Endothelial cell of umbilical vein (primary cell): Measurements from ENCODE around the gene BDKRB2. TPM values are rescaled to one million over a fixed set of nuclear protein-coding genes. Genes with fewer than 3 reads are reported as not detected.

Source experiments
- BruUV-seq: library from RNA; stranded (reverse); fragments of 400-500 nt; replicated peaks from 2 replicates; lab custom pipeline; 2021; lab: Mats Ljungman, UMichigan
- CTCF ChIA-PET: fragments of 300-600, 350-600 bp; sonication (Branson Sonifier 250); formaldehyde crosslinking; loops from one replicate; lab custom pipeline; 2021; ENCODE audit warnings: antibody characterized with exemption, inconsistent platforms; lab: Charles Lee
- POLR2A ChIA-PET: fragments of 300-600, 350-600 bp; sonication (Branson Sonifier 250); formaldehyde crosslinking; loops from one replicate; lab custom pipeline; 2021; ENCODE audit warnings: antibody characterized with exemption, inconsistent platforms; lab: Charles Lee
- DNase-seq: peaks from one replicate; pipeline ENCODE4 v3.0.0-alpha.2; 2011; ENCODE audit warnings: low read depth, low spot score
- FAIRE-seq: peaks from 2 replicates; lab custom pipeline; 2011; peaks lifted over from hg19 to GRCh38; lab: Jason Lieb, UNC
- H2AFZ ChIP-seq: 2 replicates; pipeline ENCODE4 v1.6.0; 2012; ENCODE audit warnings: low read depth, low read length, control low read depth, inconsistent platforms
- H3K27ac ChIP-seq: 2 replicates; pipeline ENCODE4 v1.5.1; 2011; ENCODE audit warnings: low read depth, mild to moderate bottlenecking, control low read depth, low read length, moderate library complexity; ENCODE audit not compliant: insufficient read depth
- H3K27me3 ChIP-seq, 2 experiments: 2 replicates each; pipeline versions ENCODE4 v1.6.0 to v1.6.1; 2011; ENCODE audit warnings: low read length in 2 of 2, mixed read lengths in 1 of 2; ENCODE audit not compliant: control insufficient read depth in 2 of 2, insufficient read depth in 2 of 2
- H3K36me3 ChIP-seq, 2 experiments: 2 replicates in 1 of 2; 3 replicates in 1 of 2; pipeline ENCODE4 v1.5.1; 2011; ENCODE audit warnings: low read length in 2 of 2, mild to moderate bottlenecking in 1 of 2, moderate library complexity in 1 of 2; ENCODE audit not compliant: control insufficient read depth in 2 of 2, insufficient read depth in 2 of 2; ENCODE audit errors: extremely low read depth in 1 of 2
- H3K4me1 ChIP-seq: 3 replicates; pipeline ENCODE4 v1.5.1; 2011; ENCODE audit warnings: mild to moderate bottlenecking, low read length; ENCODE audit not compliant: control insufficient read depth, insufficient read depth; ENCODE audit errors: extremely low read depth
- H3K4me2 ChIP-seq: 2 replicates; pipeline ENCODE4 v1.6.1; 2011; ENCODE audit warnings: low read length, control low read depth, mixed read lengths; ENCODE audit not compliant: insufficient read depth
- H3K4me3 ChIP-seq, 3 experiments: fragments of 200-600 bp in 1 of 3; sonication (generic), shearing (Covaris generic) in 1 of 3; replicated peaks in 1 of 3; 2 replicates each; pipeline ENCODE4 v1.5.1; 2011 to 2016; ENCODE audit warnings: control low read depth in 3 of 3, low read length in 3 of 3, mild to moderate bottlenecking in 2 of 3, inconsistent platforms in 1 of 3, low read depth in 1 of 3, moderate library complexity in 1 of 3; ENCODE audit not compliant: insufficient read depth in 1 of 3
- H3K79me2 ChIP-seq: 2 replicates; pipeline ENCODE4 v1.6.0; 2012; ENCODE audit warnings: low read length, inconsistent platforms; ENCODE audit not compliant: control insufficient read depth, insufficient read depth
- H3K9ac ChIP-seq: replicated peaks from 2 replicates; pipeline ENCODE3; 2011; ENCODE audit warnings: low read length, control low read depth; ENCODE audit not compliant: insufficient read depth; ENCODE audit errors: extremely low read depth
- H3K9me1 ChIP-seq: replicated peaks from 3 replicates; pipeline ENCODE4 v1.6.0; 2011; ENCODE audit warnings: mild to moderate bottlenecking, low read length; ENCODE audit not compliant: control insufficient read depth, insufficient read depth; ENCODE audit errors: extremely low read depth
- H3K9me3 ChIP-seq: replicated peaks from 2 replicates; pipeline ENCODE4 v1.5.1; 2012; ENCODE audit warnings: low read length, inconsistent platforms; ENCODE audit not compliant: control insufficient read depth, insufficient read depth
- H4K20me1 ChIP-seq: replicated peaks from 2 replicates; pipeline ENCODE3; 2011; ENCODE audit warnings: mild to moderate bottlenecking, low read length; ENCODE audit not compliant: control insufficient read depth, insufficient read depth; ENCODE audit errors: extremely low read depth
- EZH2 ChIP-seq: IDR thresholded peaks from 2 replicates; pipeline ENCODE4 v1.6.1; 2012; ENCODE audit warnings: borderline replicate concordance, low read depth, mild to moderate bottlenecking, moderate library complexity, low read length, inconsistent platforms; ENCODE audit not compliant: severe bottlenecking
- FOS ChIP-seq: IDR thresholded peaks from 2 replicates; pipeline ENCODE4 v1.6.1; 2011; ENCODE audit warnings: mild to moderate bottlenecking, low read length, moderate library complexity, borderline replicate concordance; ENCODE audit not compliant: insufficient read depth
- GATA2 ChIP-seq: IDR thresholded peaks from 2 replicates; pipeline ENCODE4 v1.7.0; 2011; ENCODE audit warnings: low read depth, mild to moderate bottlenecking, moderate library complexity, mixed read lengths, low read length; ENCODE audit not compliant: insufficient read length, insufficient read depth
- POLR2A ChIP-seq: IDR thresholded peaks from 2 replicates; pipeline ENCODE4 v1.6.1; 2012; ENCODE audit warnings: low read depth, mild to moderate bottlenecking, control low read depth, low read length
- dilution Hi-C: fragments of 300-500 bp; cut with MboI; formaldehyde crosslinking; loops from one replicate; pipeline ENCODE4 v1.15.0; 2019; ENCODE audit warnings: low sequenced_read_pairs; ENCODE audit not compliant: extremely low pct_ligation_motif_present
- intact Hi-C: fragments of 100-400 bp; cut with micrococcal nuclease; formaldehyde crosslinking; loops from one replicate; pipeline ENCODE4 v1.10.0; 2022
- polyA plus RNA-seq, 4 experiments: library from polyadenylated mRNA; depleted of rRNA in 3 of 4; stranded (reverse) in 3 of 4; unstranded in 1 of 4; fragments of >200 nt; gene quantifications; 2 replicates each; pipeline versions ENCODE4 v1.2.1 to v1.2.3, GENCODE V29; 2011 to 2012; ENCODE audit warnings: missing spikeins in 1 of 4
- total RNA-seq: library from RNA; stranded (reverse); gene quantifications from 2 replicates; pipeline ENCODE4 v1.2.3, GENCODE V29; 2021
- TF ChIP-seq, protein P1 (sequence below), 2 donors: IDR thresholded peaks; 1 replicate in 1 of 2; 2 replicates in 1 of 2; pipeline ENCODE4 v1.5.1; 2011; ENCODE audit warnings: low read length in 2 of 2, mild to moderate bottlenecking in 2 of 2, moderate library complexity in 2 of 2, control low read depth in 1 of 2, inconsistent platforms in 1 of 2, low read depth in 1 of 2; ENCODE audit not compliant: insufficient read depth in 1 of 2; ENCODE audit errors: extremely low read depth in 1 of 2
- TF ChIP-seq, protein P2 (sequence below): IDR thresholded peaks from 2 replicates; pipeline ENCODE4 v1.6.1; 2011; ENCODE audit not compliant: insufficient read depth, insufficient read length

BDKRB2 gene
- total and polyA plus RNA-seq, 2 donors (not counting 3 experiments of a cell fraction or from before 2014, with no cell fraction given), result 0.22 to 0.77 TPM

DNA sequence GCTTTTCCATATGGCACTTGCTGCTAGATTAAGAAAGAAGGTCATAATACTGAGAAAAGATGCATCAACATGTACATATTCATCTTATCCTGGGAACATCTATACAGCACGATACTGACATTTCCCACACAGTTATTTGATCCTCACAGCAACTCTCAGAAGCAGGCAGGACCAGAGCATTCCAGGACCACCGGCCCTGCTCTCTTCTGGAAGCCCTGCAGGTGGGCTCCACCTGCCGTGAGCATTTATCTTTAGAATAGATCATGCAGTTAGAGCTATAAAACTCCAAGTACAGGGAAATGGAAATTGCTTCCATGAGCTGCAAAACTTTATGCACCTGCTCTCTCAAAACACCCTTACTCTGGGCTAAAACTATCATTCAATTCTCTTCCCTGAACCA, 45.8 kb downstream of the BDKRB2 start:
- dilution Hi-C loops, result no loop called here

More for the DNA sequence above, 45.8 kb downstream of the BDKRB2 start:
- Histone ChIP-seq H3K4me2 (no peak overlapping the region), H3K4me1 (no peaks in the 10 kb centered on the region), H3K27ac (no peak overlapping the region), H3K9me3 (no peaks in the 10 kb centered on the region), H3K36me3 (no peaks in the 10 kb centered on the region), H2AFZ (no peak overlapping the region), H3K9me1 (no peaks in the 10 kb centered on the region), H3K4me3 (no peak overlapping the region), H3K9ac (no peak overlapping the region), H4K20me1 (no peaks in the 10 kb centered on the region), H3K79me2 (no peaks in the 10 kb centered on the region), H3K27me3 (no peaks in the 10 kb centered on the region)
- ChIA-PET CTCF (interaction anchor here (1.5 kb wide), 1 partner anchor 9 kb away, joined by 4 read pairs; no protein-coding TSS in a partner anchor), POLR2A (no interaction called here)
- FAIRE-seq (no peak), DNase-seq (no peak)
- intact Hi-C loops, result no loop called here
- BruUV-seq, result no TSS peak
- TF ChIP-seq, protein P1, sequence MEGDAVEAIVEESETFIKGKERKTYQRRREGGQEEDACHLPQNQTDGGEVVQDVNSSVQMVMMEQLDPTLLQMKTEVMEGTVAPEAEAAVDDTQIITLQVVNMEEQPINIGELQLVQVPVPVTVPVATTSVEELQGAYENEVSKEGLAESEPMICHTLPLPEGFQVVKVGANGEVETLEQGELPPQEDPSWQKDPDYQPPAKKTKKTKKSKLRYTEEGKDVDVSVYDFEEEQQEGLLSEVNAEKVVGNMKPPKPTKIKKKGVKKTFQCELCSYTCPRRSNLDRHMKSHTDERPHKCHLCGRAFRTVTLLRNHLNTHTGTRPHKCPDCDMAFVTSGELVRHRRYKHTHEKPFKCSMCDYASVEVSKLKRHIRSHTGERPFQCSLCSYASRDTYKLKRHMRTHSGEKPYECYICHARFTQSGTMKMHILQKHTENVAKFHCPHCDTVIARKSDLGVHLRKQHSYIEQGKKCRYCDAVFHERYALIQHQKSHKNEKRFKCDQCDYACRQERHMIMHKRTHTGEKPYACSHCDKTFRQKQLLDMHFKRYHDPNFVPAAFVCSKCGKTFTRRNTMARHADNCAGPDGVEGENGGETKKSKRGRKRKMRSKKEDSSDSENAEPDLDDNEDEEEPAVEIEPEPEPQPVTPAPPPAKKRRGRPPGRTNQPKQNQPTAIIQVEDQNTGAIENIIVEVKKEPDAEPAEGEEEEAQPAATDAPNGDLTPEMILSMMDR (IDR thresholded peaks at IDR 0.05; ENCODE audit: extremely low read depth in 1 of 2, insufficient read depth in 1 of 2, low read depth in 1 of 2, low read length in 2 of 2), result no peak
- TF ChIP-seq, protein P2, sequence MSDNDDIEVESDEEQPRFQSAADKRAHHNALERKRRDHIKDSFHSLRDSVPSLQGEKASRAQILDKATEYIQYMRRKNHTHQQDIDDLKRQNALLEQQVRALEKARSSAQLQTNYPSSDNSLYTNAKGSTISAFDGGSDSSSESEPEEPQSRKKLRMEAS, result no peak
- no peak for TF ChIP-seq GATA2
- TF ChIP-seq FOS, result no peak
- no peak for TF ChIP-seq EZH2
- TF ChIP-seq POLR2A, result no peak
